ENCODE measurements around the gene SGSM2.

SGSM2 gene

GRCh38 chr17:2427215-2427614 is 89.9 kb downstream of the SGSM2 start:
- DNase-seq: no peak

GRCh38 chr17:2427910-2428309 is 90.6 kb downstream of the SGSM2 start:
- DNase-seq: no peak

Data from NCI-H748 treated with DMSO at 0.1 percent for 48 hours (cell line).